GF-D8 (cell line): ENCODE results near the gene TTC39C.
A peak's percentile ranks its signal among the peaks of the same experiment; 100 is the strongest.

Experiments
- DNase-seq: peaks from one replicate; lab custom pipeline; 2025; lab: John Stamatoyannopoulos, UW

TTC39C gene

GRCh38 chr18:23992089-23992940, 22.2 kb upstream of the TTC39C start:
- no peak for DNase-seq

GRCh38 chr18:23992941-23993280, 21.6 kb upstream of the TTC39C start:
- DNase-seq, result no peak

DNA sequence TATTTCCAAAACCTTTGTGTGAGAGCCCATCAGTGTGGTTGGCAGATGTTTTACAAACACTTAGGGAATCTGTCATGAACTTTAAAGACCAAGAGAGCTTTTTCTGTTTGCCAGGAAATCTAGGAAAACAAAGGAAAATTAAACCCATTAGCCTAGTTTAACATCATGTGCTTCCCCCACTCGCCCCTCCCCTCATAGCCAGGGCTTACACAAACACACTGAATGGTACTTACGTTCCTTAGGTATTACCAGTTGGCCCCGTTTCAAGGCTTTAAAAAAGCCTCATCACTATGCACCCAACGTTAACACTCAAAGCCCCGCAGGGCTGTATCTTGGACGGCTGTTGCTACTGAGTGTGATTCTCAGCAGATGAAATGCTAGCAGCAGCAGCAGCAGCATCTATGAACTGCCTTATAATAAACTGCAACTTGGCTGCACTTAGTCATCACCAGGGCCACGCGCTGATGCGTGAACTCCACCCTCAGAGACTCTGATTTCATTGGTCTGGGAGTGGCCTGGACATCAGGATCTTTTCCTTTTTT, 20.1 kb upstream of the TTC39C start:
- no peak for DNase-seq

DNA sequence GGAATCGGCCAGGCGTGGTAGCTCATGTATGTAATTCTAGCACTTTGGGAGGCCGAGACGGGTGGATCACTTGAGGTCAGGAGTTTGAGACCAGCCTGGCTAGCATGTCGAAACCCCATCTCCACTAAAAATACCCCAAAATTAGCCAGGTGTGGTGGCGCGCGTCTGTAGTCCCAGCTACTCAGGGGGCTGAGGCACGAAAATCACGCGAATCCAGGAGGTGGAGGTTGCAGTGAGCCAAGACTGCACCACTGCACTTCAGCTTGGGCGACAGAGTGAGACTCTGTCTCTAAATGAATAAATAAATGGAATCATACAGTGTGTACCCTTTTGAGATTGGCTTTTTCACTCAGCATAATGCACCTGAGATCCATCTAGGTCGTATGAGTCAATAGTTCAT, 19.4 kb upstream of the TTC39C start:
- DNase-seq, result no peak

- no peak for DNase-seq
These were observed 16.5 kb upstream of the TTC39C start for GRCh38 chr18:23998018-23998417.

DNA sequence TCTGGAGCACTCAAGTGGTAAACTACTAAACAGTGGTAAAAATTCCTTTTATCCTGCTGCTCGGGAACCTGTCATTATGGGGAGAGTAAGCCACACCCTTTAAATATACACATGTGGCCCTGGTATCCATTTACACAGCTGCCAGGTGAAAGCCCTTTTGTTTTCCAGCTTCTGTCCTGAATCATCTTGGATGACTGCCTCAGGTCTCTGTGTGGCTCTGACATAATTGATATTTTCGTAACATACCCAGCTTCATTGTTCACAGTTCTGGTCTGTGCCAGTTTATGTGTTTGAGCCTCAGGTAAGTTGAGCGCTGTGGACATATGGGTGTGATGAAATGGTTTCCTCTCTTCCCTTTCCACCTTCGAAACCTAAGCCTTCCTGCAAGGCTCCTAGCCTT, 15.7 kb upstream of the TTC39C start:
- no peak for DNase-seq

- no peak for DNase-seq
These were observed 13.7 kb upstream of the TTC39C start for GRCh38 chr18:24000613-24001490.

DNA sequence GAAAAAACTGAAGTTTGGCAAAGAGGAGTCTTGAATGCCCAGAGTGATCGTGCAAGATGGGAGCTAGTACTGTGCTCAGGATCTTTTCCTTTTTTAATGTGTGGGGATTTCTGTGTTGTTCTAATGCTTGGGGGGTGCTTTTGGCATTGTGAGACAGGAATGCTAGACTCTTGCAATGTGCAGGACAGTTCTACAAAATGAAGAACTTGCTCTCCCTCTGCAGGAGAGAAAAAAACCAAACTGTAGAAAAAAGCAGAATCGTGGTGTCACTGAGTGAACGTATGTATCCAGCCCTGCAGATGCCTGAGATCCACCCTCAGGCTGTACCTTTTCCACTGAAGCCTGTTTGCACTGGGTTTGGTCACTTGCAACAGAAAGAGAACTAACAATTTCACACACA, 12.1 kb upstream of the TTC39C start:
- DNase-seq, result no peak

DNA sequence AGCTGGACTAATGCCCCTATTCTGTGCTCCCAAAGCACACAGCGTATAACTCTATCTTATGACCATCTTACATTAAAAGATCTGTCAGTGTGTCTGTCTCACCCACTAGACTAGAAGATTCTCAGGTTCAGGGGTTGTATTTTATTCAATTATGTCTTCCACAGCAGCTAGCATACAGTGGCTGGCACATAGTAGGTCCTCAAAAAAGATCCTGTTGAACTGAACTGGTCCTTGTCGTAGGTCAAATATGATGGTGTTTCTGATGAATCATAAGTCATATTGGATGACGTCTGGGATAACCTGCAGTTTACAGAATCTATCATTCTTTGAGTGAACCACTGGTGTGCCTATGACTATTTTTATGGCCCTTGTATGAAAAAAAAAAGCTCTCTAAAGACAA, 11.3 kb upstream of the TTC39C start:
- no peak for DNase-seq

GRCh38 chr18:24003903-24004640, 10.5 kb upstream of the TTC39C start:
- DNase-seq, result no peak

GRCh38 chr18:24006712-24007313, 7.7 kb upstream of the TTC39C start:
- DNase-seq, result no peak

- no peak for DNase-seq
These were observed 5.3 kb upstream of the TTC39C start for GRCh38 chr18:24009246-24009645.

DNA sequence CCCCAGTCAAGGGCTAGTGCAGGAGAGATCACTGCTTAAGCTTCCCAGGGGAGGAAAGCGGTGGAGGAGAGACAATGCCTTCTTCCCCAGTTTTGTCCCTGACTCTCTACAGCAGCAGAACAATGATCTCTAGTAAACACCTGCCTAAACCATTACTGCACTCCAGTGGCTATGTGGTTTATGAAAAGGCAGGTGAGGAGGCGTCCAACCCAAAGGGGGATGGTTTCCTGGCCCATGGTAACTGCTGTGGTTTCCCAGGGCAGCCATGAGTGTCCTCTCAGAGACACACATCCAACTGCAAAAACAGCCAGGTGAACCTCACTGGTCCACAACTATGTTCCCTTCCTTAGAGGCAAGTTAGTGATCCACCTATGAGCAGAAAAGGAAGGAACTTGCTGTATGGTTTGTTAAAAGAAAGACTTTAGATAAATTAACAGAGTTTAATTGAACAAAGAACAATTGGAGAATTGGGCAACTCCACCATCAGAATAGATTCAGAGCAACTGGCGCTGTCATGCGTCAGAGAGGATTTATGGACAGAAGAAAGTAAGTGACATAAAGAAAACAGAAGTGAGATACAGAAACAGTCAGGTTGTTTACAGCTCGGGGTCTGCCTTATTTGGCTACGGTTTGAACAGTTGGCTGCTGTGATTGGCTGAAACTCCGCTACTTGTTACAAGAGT, 4.8 kb upstream of the TTC39C start:
- no peak for DNase-seq

GRCh38 chr18:24010673-24011072, 3.9 kb upstream of the TTC39C start:
- no peak for DNase-seq

DNA sequence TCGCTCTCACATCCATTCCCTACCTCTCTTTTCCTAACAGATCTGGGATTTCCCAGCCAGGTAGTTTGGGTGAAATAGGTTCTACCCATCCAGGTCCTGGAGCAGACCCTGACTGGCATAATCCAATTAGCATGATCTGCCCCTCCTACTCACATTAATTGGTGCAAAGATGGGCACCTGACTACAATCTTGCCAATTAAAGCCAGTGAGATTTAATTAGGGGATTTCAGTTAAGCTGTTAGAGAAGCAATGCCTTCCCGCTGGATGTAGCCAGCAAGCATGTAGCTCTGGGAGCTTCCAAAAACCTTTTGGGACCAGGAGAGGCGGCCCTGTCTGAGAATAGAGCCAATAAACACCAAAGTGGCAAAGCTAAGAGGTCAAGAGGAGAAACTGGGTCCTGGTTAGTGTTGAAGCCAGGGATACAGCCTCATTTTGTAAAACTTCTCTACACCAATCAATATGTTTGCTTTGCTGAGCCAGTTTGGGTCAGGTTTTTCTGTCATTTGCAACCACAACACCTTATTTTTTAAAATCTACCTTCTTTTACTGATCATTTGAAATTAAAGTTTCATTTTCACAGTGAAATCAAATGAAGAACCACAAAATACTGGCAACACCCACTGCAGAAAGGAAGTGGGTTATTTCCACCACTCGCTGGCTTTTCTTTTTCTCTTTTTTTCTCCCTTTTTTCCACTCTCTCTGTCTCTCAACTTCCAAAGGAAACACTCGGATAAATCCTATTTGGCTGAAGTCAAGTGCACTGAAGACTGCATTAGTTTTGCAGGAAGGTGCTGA, 3.2 kb upstream of the TTC39C start:
- DNase-seq, result no peak

DNA sequence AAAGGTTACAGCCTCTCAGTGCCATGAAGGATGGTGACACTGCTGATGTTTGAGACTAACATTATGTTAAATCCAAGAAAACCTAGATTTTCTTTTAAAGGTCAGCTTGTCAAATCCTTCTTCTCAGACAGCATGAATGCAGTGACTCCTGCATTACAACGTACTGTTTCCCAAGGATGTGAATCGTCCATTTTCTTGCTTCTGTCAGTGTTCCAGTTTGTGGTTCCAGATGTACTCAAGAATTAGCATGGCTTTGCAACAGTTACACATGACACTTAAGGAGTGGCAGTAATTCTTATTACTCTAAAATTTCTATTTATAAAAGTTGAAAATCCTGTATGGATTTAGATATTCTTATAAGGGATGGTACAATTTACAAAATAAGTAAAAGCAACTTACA, 1.5 kb upstream of the TTC39C start:
- no peak for DNase-seq

- DNase-seq, result peak; percentile 47
These were observed 558 bp downstream of the TTC39C start for GRCh38 chr18:24014986-24015638.

- peak; percentile 43 for DNase-seq
These were observed 1.4 kb downstream of the TTC39C start for GRCh38 chr18:24015639-24016631.

DNA sequence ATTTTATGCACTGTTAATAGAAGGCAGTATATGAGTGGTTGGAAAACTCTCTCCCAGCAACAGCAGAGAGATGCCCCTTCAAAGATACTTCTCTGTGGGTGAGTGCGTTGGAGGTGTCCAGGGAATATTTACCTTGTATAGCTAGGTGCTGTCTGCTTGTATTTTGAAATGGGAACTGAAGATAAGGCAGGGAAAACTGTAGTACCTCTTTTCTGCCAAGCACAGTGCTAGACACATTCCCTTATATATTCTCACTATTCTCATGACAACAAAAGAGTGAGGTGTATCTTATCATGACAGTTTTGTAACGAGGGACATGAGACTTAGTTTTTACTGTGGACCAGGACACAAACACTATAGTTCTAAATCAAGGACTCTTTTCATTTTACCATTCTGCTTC, 2.1 kb downstream of the TTC39C start:
- peak; percentile 37 for DNase-seq
